HAP-1 (cell line): Measurements from ENCODE around the gene SH2B3.
"Not testable (repeated sequence)": the region's sequence is repeated elsewhere in the genome, so short reads cannot be mapped to it uniquely, and the experiment has no call there.

ENCODE experiments used
- DNase-seq, 2 experiments: peaks; one replicate each; pipeline ENCODE4 v3.0.0-alpha.2; 2016 to 2020; ENCODE audit warnings: low spot score in 2 of 2
- H3K27me3 ChIP-seq: fragments of 250-450 bp; sonication (Bioruptor Pico); 2 replicates; pipeline ENCODE4 v1.5.1; 2020; ENCODE audit warnings: low read depth, mild to moderate bottlenecking, moderate library complexity
- H3K36me3 ChIP-seq: fragments of 250-450 bp; sonication (Bioruptor Pico); replicated peaks from 2 replicates; pipeline ENCODE4 v1.5.1; 2020; ENCODE audit warnings: mild to moderate bottlenecking
- H3K4me1 ChIP-seq: fragments of 250-450 bp; sonication (Bioruptor Pico); 2 replicates; pipeline ENCODE4 v1.5.1; 2020; ENCODE audit warnings: mild to moderate bottlenecking
- H3K4me3 ChIP-seq: fragments of 250-450 bp; sonication (Bioruptor Pico); 2 replicates; pipeline ENCODE4 v1.5.1; 2020; ENCODE audit warnings: mild to moderate bottlenecking, moderate library complexity
- H3K9me3 ChIP-seq: fragments of 250-450 bp; sonication (Bioruptor Pico); 2 replicates; pipeline ENCODE4 v1.5.1; 2020; ENCODE audit warnings: mild to moderate bottlenecking, moderate library complexity
- in situ Hi-C: fragments of 300-500 bp; cut with MboI; formaldehyde crosslinking; loops from 3 replicates; pipeline ENCODE4 v1.14.3; 2020; ENCODE audit warnings: low sequenced_read_pairs, inconsistent platforms, mixed read lengths

SH2B3 gene

DNA sequence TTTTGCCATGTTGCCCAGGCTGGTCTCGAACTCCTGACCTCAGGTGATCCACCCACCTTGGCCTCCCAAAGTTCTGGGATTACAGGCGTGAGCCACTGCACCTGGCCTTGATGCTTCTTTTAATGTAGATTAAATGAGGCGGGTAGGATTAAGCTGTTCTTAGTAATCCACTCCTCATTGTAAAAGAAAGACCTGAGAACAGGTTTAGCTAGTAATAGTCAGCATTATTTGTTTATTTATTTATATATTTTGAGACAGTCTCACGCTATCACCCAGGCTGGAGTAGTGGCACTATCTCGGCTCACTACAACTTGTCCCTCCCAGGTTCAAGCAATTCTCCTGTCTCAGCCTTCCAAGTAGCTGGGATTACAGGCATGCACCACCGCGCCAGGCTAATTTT is 9.5 kb upstream of the SH2B3 start:
- H3K9me3 ChIP-seq, H3K27me3 ChIP-seq, H3K4me3 ChIP-seq, H3K36me3 ChIP-seq, H3K4me1 ChIP-seq, DNase-seq: not testable (repeated sequence)
- in situ Hi-C loops: loop anchor here (5.0 kb wide), 1 partner anchor 56 kb away; no protein-coding TSS in a partner anchor

DNA sequence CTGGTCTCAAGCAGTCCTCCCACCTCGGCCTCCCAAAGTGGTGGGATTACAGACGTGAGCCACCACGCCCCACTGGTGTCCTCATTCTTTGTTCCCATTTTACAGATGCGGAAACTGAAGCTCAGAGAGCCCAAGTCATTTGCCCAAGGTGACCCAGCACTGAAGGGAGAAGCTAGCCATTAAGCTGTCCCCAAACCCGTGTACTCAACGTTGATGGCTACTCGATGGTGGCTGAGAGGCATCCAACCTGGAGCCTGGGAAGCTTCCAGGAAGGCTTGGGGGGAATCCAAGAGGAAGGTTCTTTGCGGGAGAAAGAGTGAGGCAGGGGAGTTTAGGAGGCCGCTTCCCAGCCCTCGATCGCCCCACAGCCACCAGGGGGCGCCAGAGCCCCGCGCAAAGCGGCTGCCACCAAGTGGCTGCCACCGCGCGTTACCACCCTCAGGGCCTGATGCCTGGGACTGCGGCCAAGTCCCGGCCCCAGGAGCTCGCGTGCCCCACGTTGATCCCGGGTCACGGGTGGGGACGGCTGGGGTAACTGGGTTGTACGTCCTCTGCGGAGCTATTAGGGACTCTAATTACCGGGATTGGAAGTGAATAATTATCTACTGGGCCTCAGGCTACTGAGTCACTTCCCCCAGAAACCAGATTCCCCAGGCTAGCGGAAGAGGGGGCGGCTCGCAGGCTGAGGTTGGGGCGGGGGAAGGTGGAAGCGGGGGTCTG is 8.8 kb upstream of the SH2B3 start:
- no peaks in the 10 kb centered on the region for H3K36me3 ChIP-seq
- in situ Hi-C loops: loop anchor here (5.0 kb wide), 1 partner anchor 55 kb away; no protein-coding TSS in a partner anchor
- H3K4me1 ChIP-seq: no peaks in the 10 kb centered on the region
- no peaks in the 10 kb centered on the region for H3K9me3 ChIP-seq
- no peaks in the 10 kb centered on the region for H3K27me3 ChIP-seq
- H3K4me3 ChIP-seq: no peak overlapping the region
- peak; percentile 70 to 92 for DNase-seq

DNA sequence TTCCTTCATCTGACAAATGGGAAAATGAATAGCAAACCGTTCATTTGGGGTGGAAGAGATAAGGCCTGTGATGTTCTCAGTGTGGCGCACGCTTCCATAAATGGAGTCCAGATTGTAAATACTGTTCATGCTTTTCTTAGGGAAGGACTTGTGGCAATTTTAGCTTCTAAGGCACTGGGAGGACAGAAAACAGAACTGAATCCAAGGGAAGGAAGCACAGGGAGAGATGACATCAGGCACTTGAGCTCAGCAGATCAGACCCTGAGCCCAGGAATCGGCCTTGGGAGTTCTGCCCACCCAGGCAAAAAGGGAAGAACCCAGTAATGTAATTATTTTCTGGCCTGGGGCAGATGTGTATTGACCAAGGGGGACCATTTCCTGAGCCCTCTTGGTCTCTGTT is 7.2 kb upstream of the SH2B3 start:
- H3K27me3 ChIP-seq: no peaks in the 10 kb centered on the region
- no peak for DNase-seq
- no peaks in the 10 kb centered on the region for H3K36me3 ChIP-seq
- H3K4me1 ChIP-seq: no peaks in the 10 kb centered on the region
- H3K4me3 ChIP-seq: no peak overlapping the region
- no peaks in the 10 kb centered on the region for H3K9me3 ChIP-seq
- in situ Hi-C loops: loop anchor here (5.0 kb wide), 1 partner anchor 54 kb away; no protein-coding TSS in a partner anchor

DNA sequence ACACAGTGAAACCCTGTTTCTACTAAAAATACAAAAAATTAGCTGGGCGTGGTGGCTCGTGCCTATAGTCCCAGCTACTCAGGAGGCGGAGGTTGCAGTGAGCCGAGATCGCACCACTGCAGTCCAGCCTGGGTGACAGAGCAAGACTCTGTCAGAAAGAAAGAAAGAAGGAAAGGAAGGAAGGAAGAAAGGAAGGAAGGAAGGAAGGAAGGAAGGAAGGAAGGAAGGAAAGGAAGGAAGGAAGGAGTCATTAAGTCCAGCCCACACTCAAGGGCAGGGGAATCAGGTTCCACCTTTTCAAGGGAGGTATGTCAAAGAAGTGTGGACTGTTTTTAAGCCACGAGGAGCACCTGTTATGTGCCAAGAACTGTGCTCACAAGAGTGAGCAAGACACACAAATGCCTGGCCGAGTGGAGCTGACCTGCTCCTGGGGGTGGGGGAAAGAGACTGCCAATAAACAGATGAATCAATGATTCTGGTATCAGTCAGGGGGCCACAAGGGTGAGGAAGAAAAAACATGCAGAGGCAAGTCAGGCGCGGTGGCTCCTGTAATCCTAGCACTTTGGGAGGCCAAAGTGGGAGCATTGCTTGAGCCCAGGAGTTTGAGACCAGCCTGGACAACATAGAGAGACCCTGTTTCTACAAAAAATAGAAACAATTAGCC is 5.8 kb upstream of the SH2B3 start:
- H3K4me1 ChIP-seq, H3K9me3 ChIP-seq, H3K36me3 ChIP-seq, DNase-seq, H3K27me3 ChIP-seq, H3K4me3 ChIP-seq: not testable (repeated sequence)
- in situ Hi-C loops: loop anchor here (5.0 kb wide), 1 partner anchor 52 kb away; no protein-coding TSS in a partner anchor

DNA sequence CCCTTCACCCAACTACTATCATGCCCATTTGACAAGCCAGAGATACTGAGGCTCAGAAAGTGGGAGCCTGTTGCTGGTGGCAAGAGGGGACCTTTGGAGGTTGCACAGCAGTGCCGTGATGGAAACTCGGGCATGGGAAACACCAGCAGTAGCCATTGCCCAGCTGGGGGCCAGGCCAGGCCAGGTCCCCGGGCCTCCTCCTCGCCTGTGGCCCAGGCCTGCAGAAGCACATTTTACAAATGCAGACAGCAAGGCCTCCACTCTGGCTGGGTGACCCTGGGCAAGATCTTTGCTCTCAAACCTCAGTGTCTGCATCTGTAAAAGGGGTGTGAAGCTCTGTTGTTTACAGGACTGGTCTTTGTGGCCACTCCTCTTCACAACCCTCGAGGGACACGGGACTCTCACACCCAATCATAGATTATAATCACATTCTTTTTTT is 4.5 kb upstream of the SH2B3 start:
- H3K27me3 ChIP-seq: no peaks in the 10 kb centered on the region
- no peaks in the 10 kb centered on the region for H3K9me3 ChIP-seq
- in situ Hi-C loops: no loop called here
- H3K4me1 ChIP-seq: peaks cover 6% of the 10 kb centered on the region; the same call in 1 of the 2 replicates
- no peaks in the 10 kb centered on the region for H3K36me3 ChIP-seq
- DNase-seq: no peak
- H3K4me3 ChIP-seq: no peak overlapping the region

DNA sequence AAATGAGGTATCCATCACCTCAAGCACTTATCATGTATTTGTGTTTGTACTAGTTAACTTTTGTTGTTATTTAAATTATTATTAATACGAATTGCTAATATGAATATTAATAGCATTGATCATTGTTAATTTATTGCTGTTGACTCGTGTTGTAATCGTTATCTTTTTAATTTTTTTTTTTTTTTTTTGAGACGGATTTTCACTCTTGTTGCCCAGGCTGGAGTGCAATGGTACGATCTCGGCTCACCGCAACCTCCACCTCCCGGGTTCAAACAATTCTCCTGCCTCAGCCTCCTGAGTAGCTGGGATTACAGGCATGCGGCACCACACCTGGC is 3.3 kb upstream of the SH2B3 start:
- DNase-seq, H3K4me1 ChIP-seq, H3K36me3 ChIP-seq, H3K9me3 ChIP-seq, H3K27me3 ChIP-seq, H3K4me3 ChIP-seq, in situ Hi-C loops: not testable (repeated sequence)

DNA sequence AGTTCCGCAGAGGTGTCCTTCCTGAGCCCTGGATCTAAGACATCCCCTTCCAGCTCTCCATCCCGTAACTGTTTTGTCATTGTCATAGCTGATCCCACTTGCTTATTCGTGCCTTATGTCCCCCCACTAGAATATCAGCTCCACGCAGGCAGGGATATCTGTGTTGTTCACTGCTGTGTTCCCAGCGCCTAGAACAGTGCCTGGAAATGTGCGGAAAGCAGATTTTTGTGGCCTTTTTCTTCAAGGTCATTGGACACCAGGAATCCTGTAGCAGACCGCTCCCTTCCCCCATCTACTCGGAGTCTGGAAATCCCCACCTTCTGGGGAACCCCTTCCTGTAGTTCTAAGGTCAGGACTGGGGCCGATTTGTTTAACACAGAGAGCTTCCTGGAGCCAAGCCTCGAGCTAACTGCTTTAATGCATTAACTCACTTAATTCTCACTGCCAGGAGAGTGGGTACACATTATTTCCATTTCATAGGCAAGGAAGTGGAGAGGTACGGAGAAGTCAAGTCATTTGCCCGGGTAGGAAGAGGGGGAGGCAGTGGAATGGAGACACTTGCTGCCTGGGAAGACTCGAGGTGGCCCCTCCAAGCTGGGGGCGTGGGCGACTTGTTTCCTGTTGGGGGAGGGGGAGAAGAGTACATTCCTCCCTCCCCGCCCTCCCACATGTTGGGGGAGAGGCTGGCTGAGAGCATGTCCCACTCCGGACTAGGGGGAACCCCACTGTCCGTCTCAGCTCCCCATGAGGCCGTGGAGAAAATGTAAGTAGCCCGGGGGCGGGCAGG is 1.2 kb upstream of the SH2B3 start:
- H3K9me3 ChIP-seq: no peaks in the 10 kb centered on the region
- no peaks in the 10 kb centered on the region for H3K36me3 ChIP-seq
- H3K27me3 ChIP-seq: no peaks in the 10 kb centered on the region
- DNase-seq: no peak
- H3K4me1 ChIP-seq: peaks cover 11% of the 10 kb centered on the region; the same call in 1 of the 2 replicates
- in situ Hi-C loops: no loop called here
- H3K4me3 ChIP-seq: peak overlapping the region; percentile 66

DNA sequence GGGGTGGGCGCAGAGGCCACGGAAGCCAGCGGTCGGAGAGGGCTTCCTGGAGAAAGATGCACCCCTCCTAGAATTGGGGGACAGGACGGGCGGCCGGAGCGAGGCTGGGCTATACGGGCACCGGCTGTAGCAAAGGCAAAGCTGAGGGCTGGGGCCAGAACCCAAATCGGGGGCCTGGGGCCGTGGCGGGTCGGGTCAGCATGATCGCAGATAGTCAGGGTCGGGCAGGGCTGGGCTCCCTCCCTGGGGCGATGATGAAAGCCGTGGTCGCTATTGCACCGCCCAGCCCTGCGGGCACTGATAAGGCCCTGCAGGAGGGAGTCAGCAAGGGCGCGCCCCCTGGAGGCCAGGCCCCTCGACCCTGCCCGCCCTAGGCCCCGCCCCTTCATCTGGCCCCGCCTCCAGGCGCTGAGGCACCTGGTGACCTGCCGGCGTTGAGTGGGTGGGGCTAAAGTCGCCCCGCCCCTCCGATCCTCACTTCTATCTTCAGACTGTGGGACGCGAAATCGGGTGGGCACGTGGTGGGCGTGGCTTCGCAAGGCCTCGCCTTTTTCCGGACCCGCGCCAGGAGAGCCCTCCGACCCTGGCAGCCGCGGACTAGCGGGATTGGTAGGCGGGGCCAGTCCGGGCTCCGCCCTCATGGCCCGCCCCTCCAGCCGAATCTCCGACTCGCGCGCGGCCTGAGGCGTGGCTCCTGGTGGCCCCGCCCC is 419 bp upstream of the SH2B3 start:
- H3K4me1 ChIP-seq: peaks cover 11% of the 10 kb centered on the region; the same call in 1 of the 2 replicates
- H3K9me3 ChIP-seq: no peaks in the 10 kb centered on the region
- H3K27me3 ChIP-seq: no peaks in the 10 kb centered on the region
- peak; percentile 91 to 99 for DNase-seq
- in situ Hi-C loops: no loop called here
- H3K36me3 ChIP-seq: no peaks in the 10 kb centered on the region
- peak overlapping the region; percentile 66 for H3K4me3 ChIP-seq

DNA sequence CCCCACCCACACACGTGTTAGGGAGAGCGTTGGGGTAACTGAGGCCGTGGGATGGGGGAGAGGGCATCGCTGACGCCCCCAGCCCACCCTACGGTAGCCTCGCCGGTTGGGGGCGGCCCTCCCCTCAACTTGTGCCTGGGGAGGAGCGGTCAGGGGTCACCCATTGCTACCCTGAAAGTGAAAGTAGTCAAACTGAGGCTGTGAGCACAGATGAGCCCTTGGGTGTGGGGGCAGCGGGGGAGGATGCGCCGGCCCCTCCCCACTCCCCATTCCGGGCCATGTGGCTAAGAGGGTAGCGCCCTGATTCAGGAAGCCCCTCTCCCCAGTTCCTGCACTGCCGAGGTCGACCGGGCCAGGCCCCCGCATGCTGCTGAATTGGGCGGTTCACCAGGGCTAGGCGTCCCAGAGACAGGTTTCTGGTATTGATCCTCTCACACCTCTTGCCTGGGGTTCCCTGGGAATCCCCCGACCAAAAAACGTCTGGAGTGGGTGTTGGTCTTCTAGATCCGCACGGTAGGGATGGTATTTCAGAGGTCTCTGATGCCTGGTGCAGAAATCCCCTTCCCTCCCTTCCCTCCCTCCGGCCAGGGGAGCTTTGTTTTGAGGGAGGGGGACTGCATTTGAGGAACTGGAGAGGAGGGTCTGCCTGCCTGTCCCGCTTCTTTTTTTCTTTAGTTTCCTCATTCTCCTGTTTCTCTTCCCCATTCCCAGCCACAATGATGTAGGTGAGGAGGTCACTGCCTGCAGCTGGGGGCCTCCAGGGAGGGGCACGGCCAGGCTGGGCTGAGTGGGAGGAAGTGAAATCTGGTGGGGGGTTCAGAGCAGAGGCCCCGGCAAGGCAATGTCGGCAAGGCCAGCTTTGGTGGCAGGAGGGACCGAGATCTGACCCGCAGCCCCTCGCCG is 1.0 kb downstream of the SH2B3 start:
- peaks cover 11% of the 10 kb centered on the region; the same call in 1 of the 2 replicates for H3K4me1 ChIP-seq
- DNase-seq: peak in 1 of 2 experiments; percentile 36
- in situ Hi-C loops: no loop called here
- no peaks in the 10 kb centered on the region for H3K36me3 ChIP-seq
- peak overlapping the region; percentile 66 for H3K4me3 ChIP-seq
- H3K27me3 ChIP-seq: no peaks in the 10 kb centered on the region
- H3K9me3 ChIP-seq: no peaks in the 10 kb centered on the region

DNA sequence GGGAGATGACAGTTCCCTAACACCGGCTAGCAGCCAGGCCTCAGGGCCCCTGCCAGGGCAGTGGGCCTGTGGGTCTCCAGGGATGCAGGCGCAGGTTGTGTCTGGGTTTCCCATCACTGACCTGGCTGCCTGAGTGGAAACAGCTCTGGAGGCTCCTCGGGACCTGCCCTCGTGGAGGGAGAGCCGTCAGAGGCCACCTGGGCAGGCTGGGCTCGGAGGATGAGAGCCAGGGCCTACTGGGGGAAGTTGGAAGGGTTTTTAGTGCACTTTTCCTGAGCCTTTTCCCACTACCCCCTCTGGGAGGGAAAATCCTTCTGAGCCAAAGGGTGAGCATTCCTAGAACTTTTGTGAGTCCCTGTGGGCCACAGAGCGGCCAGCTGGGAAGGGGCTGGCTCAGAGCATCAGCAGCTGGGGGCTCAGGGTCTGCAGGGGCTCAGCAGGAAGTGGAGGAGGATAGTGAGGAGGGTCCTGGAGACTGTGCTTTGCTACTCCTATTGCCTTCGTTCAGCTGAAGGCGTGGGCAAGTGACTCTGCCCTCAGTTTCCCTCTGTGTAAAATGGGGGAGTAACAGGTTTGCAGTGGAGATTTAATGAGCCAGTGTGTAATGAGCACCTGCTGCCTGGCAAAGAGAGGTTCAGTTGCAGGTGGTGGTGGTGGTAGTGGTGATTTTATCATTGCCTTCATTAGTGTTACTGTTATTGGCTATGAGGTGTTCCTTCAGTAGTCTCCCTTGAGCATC is 1.8 kb downstream of the SH2B3 start:
- no peaks in the 10 kb centered on the region for H3K9me3 ChIP-seq

DNA sequence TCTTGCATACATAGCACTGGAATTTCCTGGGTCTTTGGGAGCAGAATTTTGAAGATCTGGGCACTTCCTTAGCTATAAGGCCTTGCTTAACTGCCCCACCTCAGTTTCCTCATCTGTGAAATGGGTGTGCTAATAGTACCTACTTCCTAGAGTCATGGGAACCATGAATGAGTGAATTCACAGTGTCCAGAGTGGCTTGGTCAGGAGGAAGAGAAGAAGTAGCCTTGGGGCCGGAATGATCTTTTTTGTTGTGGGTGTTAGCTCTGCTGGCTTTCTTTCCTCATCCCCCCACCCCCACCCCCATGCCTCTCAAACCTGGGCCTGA is 2.4 kb downstream of the SH2B3 start:
- Histone ChIP-seq H3K27me3 (no peaks in the 10 kb centered on the region), H3K36me3 (no peaks in the 10 kb centered on the region), H3K4me1 (peaks cover 11% of the 10 kb centered on the region; the same call in 1 of the 2 replicates), H3K9me3 (no peaks in the 10 kb centered on the region), H3K4me3 (no peak overlapping the region)
- in situ Hi-C loops: no loop called here
- DNase-seq: no peak

More for the DNA sequence above, 1.8 kb downstream of the SH2B3 start:
- Histone ChIP-seq H3K4me3 (peak overlapping the region; percentile 66), H3K4me1 (peaks cover 11% of the 10 kb centered on the region; the same call in 1 of the 2 replicates), H3K36me3 (no peaks in the 10 kb centered on the region), H3K27me3 (no peaks in the 10 kb centered on the region)
- DNase-seq: peak in 1 of 2 experiments; percentile 22
- in situ Hi-C loops: no loop called here

DNA sequence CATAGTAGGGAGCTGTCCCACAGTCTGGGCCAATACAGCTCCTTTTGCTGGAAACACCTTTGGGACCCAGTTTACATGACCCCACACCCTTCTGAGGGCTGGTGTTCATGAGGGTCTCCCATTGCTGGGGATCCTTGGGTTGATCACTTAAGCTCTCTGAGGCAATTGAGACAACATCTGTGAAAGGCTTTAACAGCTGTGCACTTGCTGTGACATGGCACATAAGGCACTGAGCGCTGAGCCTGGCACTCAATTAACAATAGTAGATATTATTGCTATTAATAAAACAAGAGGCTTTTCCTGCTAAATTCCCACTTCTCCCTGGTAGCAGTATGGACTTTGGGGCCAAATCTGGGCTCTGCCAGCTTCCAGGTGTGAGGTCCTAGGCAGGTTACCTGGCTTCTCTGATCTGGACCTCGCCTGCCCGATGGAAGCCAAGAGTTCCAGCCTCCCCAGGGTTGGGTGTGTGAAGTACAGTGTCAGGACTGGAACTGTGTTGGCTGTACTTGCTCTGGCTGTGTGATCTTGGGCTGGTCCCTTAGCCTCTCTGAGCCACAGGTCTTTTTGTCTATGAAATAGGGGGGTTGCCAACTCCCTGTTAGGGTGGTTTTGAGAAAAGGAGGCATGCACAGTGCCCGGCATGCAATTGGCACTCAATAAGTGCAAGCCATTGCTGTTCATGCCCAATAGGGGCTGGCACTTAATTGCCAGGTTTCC is 3.1 kb downstream of the SH2B3 start:
- H3K4me1 ChIP-seq: peaks cover 11% of the 10 kb centered on the region; the same call in 1 of the 2 replicates
- DNase-seq: no peak
- no peaks in the 10 kb centered on the region for H3K27me3 ChIP-seq
- in situ Hi-C loops: no loop called here
- no peak overlapping the region for H3K4me3 ChIP-seq
- no peaks in the 10 kb centered on the region for H3K36me3 ChIP-seq
- H3K9me3 ChIP-seq: no peaks in the 10 kb centered on the region
